Measurements from ENCODE around the gene PBRM1. TPM values are rescaled to one million over a fixed set of nuclear protein-coding genes. Genes with fewer than 3 reads are reported as not detected.

The PBRM1 gene
- total and polyA plus RNA-seq, 2 of the 8 experiments (the other 6 are each of a cell fraction or from before 2014, with no cell fraction given): 19.3 to 65.8 TPM

DNA sequence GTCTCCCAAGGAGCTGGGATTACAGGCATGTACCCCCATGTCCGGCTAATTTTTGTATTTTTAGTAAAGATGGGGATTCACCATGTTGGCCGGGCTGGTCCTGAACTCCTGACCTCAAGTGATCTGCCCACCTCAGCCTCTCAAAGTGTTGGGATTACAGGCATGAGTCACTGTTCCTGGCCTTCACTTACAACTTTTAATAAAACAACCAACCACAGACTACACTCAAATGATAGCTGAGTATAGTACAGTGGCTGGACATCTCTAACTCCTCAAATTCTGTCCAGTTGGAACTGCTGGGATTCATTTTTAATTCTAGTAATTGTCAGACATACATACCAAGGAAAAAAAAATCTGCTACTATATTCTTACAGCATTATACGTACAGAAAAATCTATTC lies 71.0 kb downstream of the PBRM1 start:
- no peak overlapping the region for H2AK5ac ChIP-seq (ENCODE audit: low read depth, low read length)
- no peak overlapping the region for H4K91ac ChIP-seq (replicated peaks; ENCODE audit: insufficient read length, low read length)
- no peak overlapping the region for H2BK12ac ChIP-seq (ENCODE audit: low read depth, low read length)
- H2AFZ ChIP-seq (ENCODE audit: low read length): no peak overlapping the region
- no peak overlapping the region for H3K14ac ChIP-seq (ENCODE audit: insufficient read length)
- no peak overlapping the region for H3K4ac ChIP-seq (replicated peaks; ENCODE audit: insufficient read length, low read depth, low read length)
- no peaks in the 10 kb centered on the region for H3K4me1 ChIP-seq (replicated peaks in 1 of 4; ENCODE audit: control insufficient read depth in 3 of 4, insufficient read depth in 4 of 4, low read length in 3 of 4)
- H3K56ac ChIP-seq (replicated peaks; ENCODE audit: insufficient read length, low read depth, low read length): no peak overlapping the region
- no peak overlapping the region for H2BK15ac ChIP-seq (ENCODE audit: low read length)
- H3K4me2 ChIP-seq (ENCODE audit: insufficient read depth in 1 of 2, low read depth in 2 of 2, low read length in 2 of 2): no peak overlapping the region
- H3K79me2 ChIP-seq (ENCODE audit: control insufficient read depth in 1 of 2, insufficient read depth in 2 of 2, low read length in 2 of 2): no peaks in the 10 kb centered on the region
- no peak overlapping the region for H2BK5ac ChIP-seq (ENCODE audit: low read depth, low read length)
- H3K9ac ChIP-seq (replicated peaks in 1 of 4; ENCODE audit: extremely low read depth in 1 of 4, low read depth in 3 of 4, low read length in 3 of 4): no peak overlapping the region
- no peak overlapping the region for H2BK120ac ChIP-seq (replicated peaks; ENCODE audit: low read depth, low read length)
- WGBS, 2 experiments (ENCODE audit: extremely low coverage in 1 of 2, insufficient coverage in 1 of 2, insufficient read length in 1 of 2, insufficient replicate concordance in 2 of 2, low coverage in 1 of 2, low lambda C conversion rate in 2 of 2, missing lambda C conversion rate in 1 of 2): 90% methylated on average over 3 of the region's 3 CpGs; no CpG with 5 or more reads in 1 of the 2 experiments
- CTCF ChIA-PET (ENCODE audit: partially characterized antibody): no interaction called here
- H4K20me1 ChIP-seq (replicated peaks in 1 of 2; ENCODE audit: control insufficient read depth in 1 of 2, insufficient read depth in 2 of 2, low read length in 2 of 2): no peaks in the 10 kb centered on the region
- H3K4me3 ChIP-seq (ENCODE audit: extremely low read depth in 1 of 4, insufficient read depth in 2 of 4, low read depth in 3 of 4, low read length in 4 of 4): no peak overlapping the region
- no peak for DNase-seq (ENCODE audit: low read depth in 1 of 2, low spot score in 2 of 2)
- no peaks in the 10 kb centered on the region for H3K79me1 ChIP-seq (ENCODE audit: low read depth, low read length)
- no peaks in the 10 kb centered on the region for H3K27me3 ChIP-seq (replicated peaks in 1 of 4; ENCODE audit: control insufficient read depth in 3 of 4, extremely low read depth in 1 of 4, insufficient read depth in 3 of 4, low read length in 3 of 4)
- POLR2A ChIA-PET (ENCODE audit: partially characterized antibody): no interaction called here
- no peak overlapping the region for H3K23ac ChIP-seq (ENCODE audit: insufficient read length)
- H3K18ac ChIP-seq (ENCODE audit: extremely low read depth, low read length): no peak overlapping the region
- H4K8ac ChIP-seq (ENCODE audit: extremely low read depth, insufficient read depth, low read length): no peak overlapping the region
- no peak for TF ChIP-seq SP4 (IDR thresholded peaks at IDR 0.05; ENCODE audit: low read length)
- no peak overlapping the region for H4K5ac ChIP-seq (ENCODE audit: insufficient read length, low read depth, low read length)
- H3K9me3 ChIP-seq (ENCODE audit: insufficient read depth in 2 of 2, low read depth in 1 of 2, low read length in 1 of 2): no peaks in the 10 kb centered on the region
- no peak overlapping the region for H2BK20ac ChIP-seq (ENCODE audit: low read length)
- FAIRE-seq: no peak
- H3K27ac ChIP-seq (ENCODE audit: low read depth, low read length): no peak overlapping the region
- no peaks in the 10 kb centered on the region for H3K23me2 ChIP-seq (ENCODE audit: low read depth, low read length)
- peaks cover 3 to 37% (median 18%) of the 10 kb centered on the region in 4 experiments; a peak in 6 of 8 replicates for H3K36me3 ChIP-seq (ENCODE audit: control insufficient read depth in 2 of 4, insufficient read depth in 4 of 4, low read length in 3 of 4)

All from H1 (cell line).